PC-9 (cell line): ENCODE data around the gene SSBP2.

Experiments used
- EZH2 ChIP-seq: fragments of 200-600 bp; sonication (generic); IDR thresholded peaks from 2 replicates; pipeline ENCODE4 v1.8.0; 2017; ENCODE audit warnings: antibody characterized with exemption, low read depth
- TF ChIP-seq, protein P1 (sequence below): fragments of 200-600 bp; sonication (generic); conservative IDR thresholded peaks from 2 replicates; pipeline ENCODE4 v1.6.1; 2017; ENCODE audit warnings: mixed run types, antibody characterized with exemption, mild to moderate bottlenecking, moderate library complexity

DNA sequence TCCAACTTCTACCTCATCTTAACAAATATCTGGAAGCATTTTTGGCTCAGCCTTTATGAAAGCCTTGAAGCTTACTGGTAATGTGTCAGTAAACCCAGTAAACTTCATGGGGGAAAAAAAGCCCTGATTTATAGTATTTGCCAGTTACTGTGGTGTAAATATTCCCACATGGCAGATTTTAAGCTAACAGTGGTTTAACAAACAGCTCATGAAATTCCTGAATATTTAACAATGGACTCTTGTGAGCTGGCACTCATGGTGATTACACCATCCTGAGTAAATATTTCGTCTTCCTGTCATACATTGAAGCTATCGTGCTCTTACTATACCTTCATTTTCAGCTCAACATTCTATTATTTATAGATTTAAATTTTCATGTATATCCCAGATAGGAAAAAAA lies 300.0 kb downstream of the SSBP2 start:
- TF ChIP-seq, protein P1, sequence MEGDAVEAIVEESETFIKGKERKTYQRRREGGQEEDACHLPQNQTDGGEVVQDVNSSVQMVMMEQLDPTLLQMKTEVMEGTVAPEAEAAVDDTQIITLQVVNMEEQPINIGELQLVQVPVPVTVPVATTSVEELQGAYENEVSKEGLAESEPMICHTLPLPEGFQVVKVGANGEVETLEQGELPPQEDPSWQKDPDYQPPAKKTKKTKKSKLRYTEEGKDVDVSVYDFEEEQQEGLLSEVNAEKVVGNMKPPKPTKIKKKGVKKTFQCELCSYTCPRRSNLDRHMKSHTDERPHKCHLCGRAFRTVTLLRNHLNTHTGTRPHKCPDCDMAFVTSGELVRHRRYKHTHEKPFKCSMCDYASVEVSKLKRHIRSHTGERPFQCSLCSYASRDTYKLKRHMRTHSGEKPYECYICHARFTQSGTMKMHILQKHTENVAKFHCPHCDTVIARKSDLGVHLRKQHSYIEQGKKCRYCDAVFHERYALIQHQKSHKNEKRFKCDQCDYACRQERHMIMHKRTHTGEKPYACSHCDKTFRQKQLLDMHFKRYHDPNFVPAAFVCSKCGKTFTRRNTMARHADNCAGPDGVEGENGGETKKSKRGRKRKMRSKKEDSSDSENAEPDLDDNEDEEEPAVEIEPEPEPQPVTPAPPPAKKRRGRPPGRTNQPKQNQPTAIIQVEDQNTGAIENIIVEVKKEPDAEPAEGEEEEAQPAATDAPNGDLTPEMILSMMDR, result no peak
- TF ChIP-seq EZH2, result no peak
